Fibroblast of skin of back (primary cell): ENCODE results near the gene CSTF2T.
A peak's percentile ranks its signal among the peaks of the same experiment; 100 is the strongest.
"Not testable (repeated sequence)": the region's sequence is repeated elsewhere in the genome, so short reads cannot be mapped to it uniquely, and the experiment has no call there.

Source experiments
- DNase-seq: peaks from one replicate; pipeline ENCODE4 v3.0.0-alpha.2; 2013

Gene CSTF2T

GRCh38 chr10:51698473-51699063, 827 bp downstream of the CSTF2T start:
- DNase-seq = no peak

GRCh38 chr10:51696251-51696650, 3.1 kb downstream of the CSTF2T start:
- DNase-seq = no peak

- DNase-seq = no peak
Measured at GRCh38 chr10:51694086-51694768, 5.2 kb downstream of the CSTF2T start.

- DNase-seq = no peak
Measured at GRCh38 chr10:51691135-51691534, 8.3 kb downstream of the CSTF2T start.

- DNase-seq = no peak
Measured at GRCh38 chr10:51689536-51689935, 9.9 kb downstream of the CSTF2T start.

- DNase-seq = not testable (repeated sequence)
Measured at GRCh38 chr10:51688826-51689225, 10.6 kb downstream of the CSTF2T start.

- no peak for DNase-seq
Measured at GRCh38 chr10:51687296-51687695, 12.1 kb downstream of the CSTF2T start.

- no peak for DNase-seq
Measured at GRCh38 chr10:51685768-51686167, 13.6 kb downstream of the CSTF2T start.

- peak; percentile 70 for DNase-seq
Measured at GRCh38 chr10:51683031-51683691, 16.2 kb downstream of the CSTF2T start.

GRCh38 chr10:51679841-51680240, 19.6 kb downstream of the CSTF2T start:
- DNase-seq = no peak

GRCh38 chr10:51675088-51675487, 24.3 kb downstream of the CSTF2T start:
- DNase-seq = peak; percentile 25

- DNase-seq = no peak
Measured at GRCh38 chr10:51672039-51672535, 27.3 kb downstream of the CSTF2T start.

GRCh38 chr10:51669041-51669440, 30.4 kb downstream of the CSTF2T start:
- no peak for DNase-seq

- DNase-seq = no peak
Measured at GRCh38 chr10:51668336-51668689, 31.1 kb downstream of the CSTF2T start.

GRCh38 chr10:51667678-51668335, 31.6 kb downstream of the CSTF2T start:
- peak; percentile 62 for DNase-seq

- DNase-seq = no peak
Measured at GRCh38 chr10:51666456-51666855, 32.9 kb downstream of the CSTF2T start.

- DNase-seq = peak; percentile 7
Measured at GRCh38 chr10:51663086-51663485, 36.3 kb downstream of the CSTF2T start.

GRCh38 chr10:51659344-51659743, 40.1 kb downstream of the CSTF2T start:
- no peak for DNase-seq

GRCh38 chr10:51658000-51658399, 41.4 kb downstream of the CSTF2T start:
- no peak for DNase-seq

- no peak for DNase-seq
Measured at GRCh38 chr10:51656503-51656902, 42.9 kb downstream of the CSTF2T start.

- DNase-seq = no peak
Measured at GRCh38 chr10:51654918-51655317, 44.5 kb downstream of the CSTF2T start.

GRCh38 chr10:51653025-51653424, 46.4 kb downstream of the CSTF2T start:
- DNase-seq = peak; percentile 73

- DNase-seq = peak; percentile 26
Measured at GRCh38 chr10:51651063-51651462, 48.3 kb downstream of the CSTF2T start.
